ENCODE data around the gene MEGF8. TPM values are rescaled to one million over a fixed set of nuclear protein-coding genes. Genes with fewer than 3 reads are reported as not detected.
"Not testable (repeated sequence)": the region's sequence is repeated elsewhere in the genome, so short reads cannot be mapped to it uniquely, and the experiment has no call there.

The MEGF8 gene
- total and polyA plus RNA-seq, 4 donors = 1.2 to 13.7 (median 9.4) TPM

DNA sequence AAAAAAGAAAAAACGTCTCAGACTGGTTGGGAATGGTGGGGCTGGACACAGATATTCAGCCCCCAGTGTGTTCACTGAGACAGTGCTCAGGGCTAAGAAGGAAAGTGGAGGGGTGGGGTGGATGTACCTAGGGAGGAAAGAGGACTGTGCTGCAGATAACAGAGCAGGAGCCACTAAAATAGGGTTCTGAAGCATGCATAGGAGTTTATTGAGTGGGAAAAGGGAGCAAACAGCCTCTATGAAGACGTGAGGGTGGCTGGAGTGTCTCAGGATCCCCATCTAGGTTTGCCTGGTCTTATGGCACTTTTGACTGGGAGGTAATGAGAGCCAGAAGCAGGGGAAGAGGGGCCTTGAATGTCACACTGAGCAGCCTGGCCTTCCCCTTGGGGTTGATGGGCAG lies 3.4 kb downstream of the MEGF8 start:
- Histone ChIP-seq H3K27ac (ENCODE audit: low read depth in 1 of 2, low read length in 2 of 2) (no peak overlapping the region), H3K4me1 (ENCODE audit: control insufficient read depth in 4 of 4, insufficient read depth in 4 of 4, low read length in 3 of 4) (peaks cover 9 to 30% (median 20%) of the 10 kb centered on the region in 4 donors), H3K9me3 (ENCODE audit: control insufficient read depth in 4 of 4, low read length in 3 of 4) (no peaks in the 10 kb centered on the region), H3K4me3 (ENCODE audit: low read depth in 1 of 3, low read length in 3 of 3) (no peak overlapping the region), H3K27me3 (ENCODE audit: control insufficient read depth in 4 of 4, insufficient read depth in 4 of 4, low read length in 3 of 4) (no peaks in the 10 kb centered on the region), H3K36me3 (ENCODE audit: control insufficient read depth in 4 of 4, insufficient read depth in 3 of 4, low read depth in 1 of 4, low read length in 3 of 4) (no peaks in the 10 kb centered on the region), H3K9ac (ENCODE audit: low read depth in 1 of 2, low read length in 2 of 2) (no peak overlapping the region)
- TF ChIP-seq, protein P1, sequence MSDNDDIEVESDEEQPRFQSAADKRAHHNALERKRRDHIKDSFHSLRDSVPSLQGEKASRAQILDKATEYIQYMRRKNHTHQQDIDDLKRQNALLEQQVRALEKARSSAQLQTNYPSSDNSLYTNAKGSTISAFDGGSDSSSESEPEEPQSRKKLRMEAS (IDR thresholded peaks at IDR 0.05) = no peak
- no peak for TF ChIP-seq TAF1 (conservative IDR thresholded peaks at IDR 0.05)
- no peak for TF ChIP-seq EGR1 (IDR thresholded peaks at IDR 0.05; ENCODE audit: low read depth in 2 of 2)
- no peak for TF ChIP-seq HNF4G (IDR thresholded peaks at IDR 0.05)
- TF ChIP-seq, protein P2, sequence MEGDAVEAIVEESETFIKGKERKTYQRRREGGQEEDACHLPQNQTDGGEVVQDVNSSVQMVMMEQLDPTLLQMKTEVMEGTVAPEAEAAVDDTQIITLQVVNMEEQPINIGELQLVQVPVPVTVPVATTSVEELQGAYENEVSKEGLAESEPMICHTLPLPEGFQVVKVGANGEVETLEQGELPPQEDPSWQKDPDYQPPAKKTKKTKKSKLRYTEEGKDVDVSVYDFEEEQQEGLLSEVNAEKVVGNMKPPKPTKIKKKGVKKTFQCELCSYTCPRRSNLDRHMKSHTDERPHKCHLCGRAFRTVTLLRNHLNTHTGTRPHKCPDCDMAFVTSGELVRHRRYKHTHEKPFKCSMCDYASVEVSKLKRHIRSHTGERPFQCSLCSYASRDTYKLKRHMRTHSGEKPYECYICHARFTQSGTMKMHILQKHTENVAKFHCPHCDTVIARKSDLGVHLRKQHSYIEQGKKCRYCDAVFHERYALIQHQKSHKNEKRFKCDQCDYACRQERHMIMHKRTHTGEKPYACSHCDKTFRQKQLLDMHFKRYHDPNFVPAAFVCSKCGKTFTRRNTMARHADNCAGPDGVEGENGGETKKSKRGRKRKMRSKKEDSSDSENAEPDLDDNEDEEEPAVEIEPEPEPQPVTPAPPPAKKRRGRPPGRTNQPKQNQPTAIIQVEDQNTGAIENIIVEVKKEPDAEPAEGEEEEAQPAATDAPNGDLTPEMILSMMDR (IDR thresholded peaks at IDR 0.05; ENCODE audit: low read depth, low read length, missing input control) = no peak
- TF ChIP-seq, protein P3, sequence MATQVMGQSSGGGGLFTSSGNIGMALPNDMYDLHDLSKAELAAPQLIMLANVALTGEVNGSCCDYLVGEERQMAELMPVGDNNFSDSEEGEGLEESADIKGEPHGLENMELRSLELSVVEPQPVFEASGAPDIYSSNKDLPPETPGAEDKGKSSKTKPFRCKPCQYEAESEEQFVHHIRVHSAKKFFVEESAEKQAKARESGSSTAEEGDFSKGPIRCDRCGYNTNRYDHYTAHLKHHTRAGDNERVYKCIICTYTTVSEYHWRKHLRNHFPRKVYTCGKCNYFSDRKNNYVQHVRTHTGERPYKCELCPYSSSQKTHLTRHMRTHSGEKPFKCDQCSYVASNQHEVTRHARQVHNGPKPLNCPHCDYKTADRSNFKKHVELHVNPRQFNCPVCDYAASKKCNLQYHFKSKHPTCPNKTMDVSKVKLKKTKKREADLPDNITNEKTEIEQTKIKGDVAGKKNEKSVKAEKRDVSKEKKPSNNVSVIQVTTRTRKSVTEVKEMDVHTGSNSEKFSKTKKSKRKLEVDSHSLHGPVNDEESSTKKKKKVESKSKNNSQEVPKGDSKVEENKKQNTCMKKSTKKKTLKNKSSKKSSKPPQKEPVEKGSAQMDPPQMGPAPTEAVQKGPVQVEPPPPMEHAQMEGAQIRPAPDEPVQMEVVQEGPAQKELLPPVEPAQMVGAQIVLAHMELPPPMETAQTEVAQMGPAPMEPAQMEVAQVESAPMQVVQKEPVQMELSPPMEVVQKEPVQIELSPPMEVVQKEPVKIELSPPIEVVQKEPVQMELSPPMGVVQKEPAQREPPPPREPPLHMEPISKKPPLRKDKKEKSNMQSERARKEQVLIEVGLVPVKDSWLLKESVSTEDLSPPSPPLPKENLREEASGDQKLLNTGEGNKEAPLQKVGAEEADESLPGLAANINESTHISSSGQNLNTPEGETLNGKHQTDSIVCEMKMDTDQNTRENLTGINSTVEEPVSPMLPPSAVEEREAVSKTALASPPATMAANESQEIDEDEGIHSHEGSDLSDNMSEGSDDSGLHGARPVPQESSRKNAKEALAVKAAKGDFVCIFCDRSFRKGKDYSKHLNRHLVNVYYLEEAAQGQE (IDR thresholded peaks at IDR 0.05) = no peak
- TF ChIP-seq FOXA1 (IDR thresholded peaks at IDR 0.05) = no peak
- TF ChIP-seq RXRA (IDR thresholded peaks at IDR 0.05) = no peak
- TF ChIP-seq NR2F2 (IDR thresholded peaks at IDR 0.05) = no peak
- TF ChIP-seq RAD21 (IDR thresholded peaks at IDR 0.05) = no peak
- no peak for TF ChIP-seq JUND (IDR thresholded peaks at IDR 0.05)
- DNase-seq (ENCODE audit: low spot score) = no peak
- 86% methylated on average over 2 of the region's 2 CpGs for WGBS

DNA sequence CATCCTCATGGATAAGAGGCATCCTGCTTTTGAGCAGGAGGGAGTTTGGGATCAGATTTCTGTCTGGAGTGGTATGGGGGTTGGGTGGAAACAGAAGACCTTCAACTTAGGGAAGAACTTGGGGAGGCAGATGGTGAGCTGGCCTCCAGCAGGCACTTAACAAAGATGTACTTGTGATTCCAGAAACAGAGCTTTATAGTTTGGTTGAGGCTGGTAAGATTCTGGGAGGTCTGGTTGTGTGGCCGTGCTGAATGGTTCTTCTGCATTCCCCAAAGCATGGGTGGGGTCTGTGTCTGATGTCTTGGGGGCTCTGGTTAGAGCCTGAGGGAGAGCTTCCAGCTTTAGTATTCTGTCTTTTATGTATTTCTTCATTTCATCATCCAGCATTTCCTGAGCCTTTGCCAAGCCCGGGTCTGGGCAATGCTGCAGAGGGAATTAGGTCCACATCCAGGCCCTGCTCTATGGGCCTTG lies 4.8 kb downstream of the MEGF8 start:
- TF ChIP-seq, protein P4, sequence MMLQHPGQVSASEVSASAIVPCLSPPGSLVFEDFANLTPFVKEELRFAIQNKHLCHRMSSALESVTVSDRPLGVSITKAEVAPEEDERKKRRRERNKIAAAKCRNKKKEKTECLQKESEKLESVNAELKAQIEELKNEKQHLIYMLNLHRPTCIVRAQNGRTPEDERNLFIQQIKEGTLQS (IDR thresholded peaks at IDR 0.05) = no peak
- TF ChIP-seq HNF4G (IDR thresholded peaks at IDR 0.05) (no peak), FOXA2 (IDR thresholded peaks at IDR 0.05) (no peak)
- TF ChIP-seq, protein P3 (IDR thresholded peaks at IDR 0.05) = no peak
- no peak overlapping the region for H3K27ac ChIP-seq (ENCODE audit: low read depth in 1 of 2, low read length in 2 of 2)
- H3K4me3 ChIP-seq (ENCODE audit: low read depth in 1 of 3, low read length in 3 of 3) = no peak overlapping the region
- H3K4me1 ChIP-seq (ENCODE audit: control insufficient read depth in 4 of 4, insufficient read depth in 4 of 4, low read length in 3 of 4) = peaks cover 0 to 23% (median 14%) of the 10 kb centered on the region in 4 donors
- WGBS = 76% methylated on average over 2 of the region's 2 CpGs
- no peak overlapping the region for H3K9ac ChIP-seq (ENCODE audit: low read depth in 1 of 2, low read length in 2 of 2)
- H3K9me3 ChIP-seq (ENCODE audit: control insufficient read depth in 4 of 4, low read length in 3 of 4) = no peaks in the 10 kb centered on the region
- peaks cover 0 to 10% (median 2%) of the 10 kb centered on the region in 4 donors for H3K36me3 ChIP-seq (ENCODE audit: control insufficient read depth in 4 of 4, insufficient read depth in 3 of 4, low read depth in 1 of 4, low read length in 3 of 4)
- no peak for DNase-seq (ENCODE audit: low spot score)
- H3K27me3 ChIP-seq (ENCODE audit: control insufficient read depth in 4 of 4, insufficient read depth in 4 of 4, low read length in 3 of 4) = no peaks in the 10 kb centered on the region

DNA sequence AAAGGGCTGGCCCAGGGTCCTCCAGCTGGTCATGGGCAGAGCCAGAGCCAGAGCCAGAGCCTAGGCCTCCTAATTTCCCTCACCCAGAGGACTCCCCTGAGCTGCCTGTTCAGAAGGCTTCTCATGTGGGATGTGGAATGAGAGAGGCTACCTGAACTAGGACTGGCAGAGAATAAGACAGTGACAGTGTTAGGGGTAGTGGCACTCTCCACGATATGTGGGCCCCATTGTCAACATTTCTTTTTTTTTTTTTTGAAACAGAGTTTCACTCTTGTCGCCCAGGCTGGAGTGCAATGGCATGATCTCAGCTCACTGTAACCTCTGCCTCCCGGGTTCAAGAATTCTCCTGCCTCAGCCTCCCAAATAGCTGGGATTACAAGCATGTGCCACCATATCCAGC lies 5.9 kb downstream of the MEGF8 start:
- peaks cover 0 to 16% (median 10%) of the 10 kb centered on the region in 4 donors for H3K4me1 ChIP-seq (ENCODE audit: control insufficient read depth in 4 of 4, insufficient read depth in 4 of 4, low read length in 3 of 4)
- not testable (repeated sequence) for H3K9me3 ChIP-seq (ENCODE audit: control insufficient read depth in 4 of 4, low read length in 3 of 4); H3K27me3 ChIP-seq (ENCODE audit: control insufficient read depth in 4 of 4, insufficient read depth in 4 of 4, low read length in 3 of 4); H3K27ac ChIP-seq (ENCODE audit: low read depth in 1 of 2, low read length in 2 of 2); H3K4me3 ChIP-seq (ENCODE audit: low read depth in 1 of 3, low read length in 3 of 3); DNase-seq (ENCODE audit: low spot score); H3K9ac ChIP-seq (ENCODE audit: low read depth in 1 of 2, low read length in 2 of 2)
- 97% methylated on average over 3 of the region's 3 CpGs for WGBS
- H3K36me3 ChIP-seq (ENCODE audit: control insufficient read depth in 4 of 4, insufficient read depth in 3 of 4, low read depth in 1 of 4, low read length in 3 of 4) = peaks cover 0 to 14% (median 6%) of the 10 kb centered on the region in 4 donors

All from liver (tissue), 9 donors.